ENCODE results near the gene SLC25A38.

SLC25A38 gene

GRCh38 chr3:39401983-39402382, 18.8 kb downstream of the SLC25A38 start:
- TF ChIP-seq EZH2phosphoT487 (IDR thresholded peaks at IDR 0.05; ENCODE audit: low read depth) (no peak), CTCF (IDR thresholded peaks at IDR 0.05; ENCODE audit: low read depth, low read length) (no peak)
- H3K4me3 ChIP-seq (ENCODE audit: low read length): no peak overlapping the region

GRCh38 chr3:39404943-39405686, 21.9 kb downstream of the SLC25A38 start:
- H3K27ac ChIP-seq (ENCODE audit: low read length): no peak overlapping the region
- H2AFZ ChIP-seq (ENCODE audit: low read depth, low read length): no peak overlapping the region
- H3K4me3 ChIP-seq (ENCODE audit: low read length): no peak overlapping the region
- H3K27me3 ChIP-seq (ENCODE audit: low read depth, low read length): no peaks in the 10 kb centered on the region
- peaks cover 38% of the 10 kb centered on the region for H3K36me3 ChIP-seq (replicated peaks; ENCODE audit: low read depth, low read length)
- H3K4me2 ChIP-seq (ENCODE audit: low read length): no peak overlapping the region
- no peak overlapping the region for H3K9ac ChIP-seq (ENCODE audit: low read length)
- H3K79me2 ChIP-seq (ENCODE audit: low read length): peaks cover 37% of the 10 kb centered on the region
- H3K9me3 ChIP-seq (ENCODE audit: insufficient read depth, low read length): no peaks in the 10 kb centered on the region
- H3K4me1 ChIP-seq (ENCODE audit: low read length): peaks cover 19% of the 10 kb centered on the region
- TF ChIP-seq EZH2phosphoT487 (IDR thresholded peaks at IDR 0.05; ENCODE audit: low read depth): no peak
- peaks cover 19% of the 10 kb centered on the region for H4K20me1 ChIP-seq (ENCODE audit: insufficient read depth, low read length)

More at GRCh38 chr3:39401983-39402382, 18.8 kb downstream of the SLC25A38 start:
- Histone ChIP-seq H3K9ac (ENCODE audit: low read length) (no peak overlapping the region), H3K27me3 (ENCODE audit: low read depth, low read length) (no peaks in the 10 kb centered on the region), H3K4me1 (ENCODE audit: low read length) (peaks cover 6% of the 10 kb centered on the region; the same call in 1 of the 2 replicates), H2AFZ (ENCODE audit: low read depth, low read length) (no peak overlapping the region), H3K4me2 (ENCODE audit: low read length) (no peak overlapping the region), H4K20me1 (ENCODE audit: insufficient read depth, low read length) (no peaks in the 10 kb centered on the region), H3K79me2 (ENCODE audit: low read length) (peaks cover 9% of the 10 kb centered on the region), H3K9me3 (ENCODE audit: insufficient read depth, low read length) (no peaks in the 10 kb centered on the region), H3K36me3 (replicated peaks; ENCODE audit: low read depth, low read length) (peaks cover 31% of the 10 kb centered on the region), H3K27ac (ENCODE audit: low read length) (no peak overlapping the region)

GRCh38 chr3:39405687-39406367, 22.7 kb downstream of the SLC25A38 start:
- no peaks in the 10 kb centered on the region for H3K27me3 ChIP-seq (ENCODE audit: low read depth, low read length)
- no peak for TF ChIP-seq EZH2phosphoT487 (IDR thresholded peaks at IDR 0.05; ENCODE audit: low read depth)
- no peak for TF ChIP-seq CTCF (IDR thresholded peaks at IDR 0.05; ENCODE audit: low read depth, low read length)
- peak overlapping the region; percentile 93 for H3K9ac ChIP-seq (ENCODE audit: low read length)
- H3K79me2 ChIP-seq (ENCODE audit: low read length): peaks cover 41% of the 10 kb centered on the region
- H3K4me1 ChIP-seq (ENCODE audit: low read length): peaks cover 19% of the 10 kb centered on the region
- H3K36me3 ChIP-seq (replicated peaks; ENCODE audit: low read depth, low read length): peaks cover 41% of the 10 kb centered on the region
- H3K27ac ChIP-seq (ENCODE audit: low read length): peak overlapping the region; percentile 84
- peaks cover 24% of the 10 kb centered on the region for H4K20me1 ChIP-seq (ENCODE audit: insufficient read depth, low read length)
- no peaks in the 10 kb centered on the region for H3K9me3 ChIP-seq (ENCODE audit: insufficient read depth, low read length)
- peak overlapping the region; percentile 89 for H3K4me3 ChIP-seq (ENCODE audit: low read length)
- peak overlapping the region; percentile 80 for H3K4me2 ChIP-seq (ENCODE audit: low read length)
- H2AFZ ChIP-seq (ENCODE audit: low read depth, low read length): peak overlapping the region; percentile 94

- Histone ChIP-seq H3K27me3 (ENCODE audit: low read depth, low read length) (no peaks in the 10 kb centered on the region), H4K20me1 (ENCODE audit: insufficient read depth, low read length) (peaks cover 32% of the 10 kb centered on the region), H3K27ac (ENCODE audit: low read length) (peak within 1 kb of the TSS; percentile 84), H3K36me3 (replicated peaks; ENCODE audit: low read depth, low read length) (peaks cover 46% of the 10 kb centered on the region), H3K9me3 (ENCODE audit: insufficient read depth, low read length) (no peaks in the 10 kb centered on the region), H2AFZ (ENCODE audit: low read depth, low read length) (peak within 1 kb of the TSS; percentile 94), H3K4me2 (ENCODE audit: low read length) (peak within 1 kb of the TSS; percentile 80), H3K4me3 (ENCODE audit: low read length) (peak within 1 kb of the TSS; percentile 89), H3K4me1 (ENCODE audit: low read length) (peaks cover 19% of the 10 kb centered on the region), H3K79me2 (ENCODE audit: low read length) (peaks cover 45% of the 10 kb centered on the region), H3K9ac (ENCODE audit: low read length) (peak within 1 kb of the TSS; percentile 93)
- peak; percentile 49 for TF ChIP-seq CTCF (IDR thresholded peaks at IDR 0.05; ENCODE audit: low read depth, low read length)
- TF ChIP-seq EZH2phosphoT487 (IDR thresholded peaks at IDR 0.05; ENCODE audit: low read depth): no peak
These were observed 23.4 kb downstream of the SLC25A38 start, which contains the start of gene RPSA for GRCh38 chr3:39406368-39407258. Gene RPSA (plus strand): TSS chr3:39406720. CDS start chr3:39407654, 934 bp downstream.

All from OCI-LY3 (cell line).